HPDE6-E6E7 (cell line): Measurements from ENCODE around the gene EMCN.
"Not testable (repeated sequence)": the region's sequence is repeated elsewhere in the genome, so short reads cannot be mapped to it uniquely, and the experiment has no call there.

Source experiments
- DNase-seq: peaks from one replicate; pipeline ENCODE4 v3.0.0; 2011; ENCODE audit warnings: missing footprints; ENCODE audit errors: extremely low spot score

The EMCN gene

GRCh38 chr4:100380401-100380800 is 137.4 kb downstream of the EMCN start:
- DNase-seq, result not testable (repeated sequence)

GRCh38 chr4:100379583-100380105 is 138.2 kb downstream of the EMCN start:
- DNase-seq, result no peak

- peak; percentile 22 for DNase-seq
Observed at GRCh38 chr4:100372432-100372831, 145.4 kb downstream of the EMCN start.

GRCh38 chr4:100369871-100370270 is 148.0 kb downstream of the EMCN start:
- no peak for DNase-seq

GRCh38 chr4:100367451-100367850 is 150.4 kb downstream of the EMCN start:
- no peak for DNase-seq

GRCh38 chr4:100366213-100366612 is 151.6 kb downstream of the EMCN start:
- DNase-seq, result no peak

GRCh38 chr4:100362366-100362765 is 155.5 kb downstream of the EMCN start:
- DNase-seq, result no peak

- no peak for DNase-seq
Observed at GRCh38 chr4:100361336-100361735, 156.5 kb downstream of the EMCN start.

- DNase-seq, result no peak
Observed at GRCh38 chr4:100360211-100360610, 157.6 kb downstream of the EMCN start.

GRCh38 chr4:100359441-100359840 is 158.4 kb downstream of the EMCN start:
- no peak for DNase-seq

GRCh38 chr4:100357542-100357941 is 160.3 kb downstream of the EMCN start:
- DNase-seq, result no peak

- DNase-seq, result peak; percentile 8
Observed at GRCh38 chr4:100356172-100356571, 161.7 kb downstream of the EMCN start.

- DNase-seq, result not testable (repeated sequence)
Observed at GRCh38 chr4:100352352-100352751, 165.5 kb downstream of the EMCN start.

- peak; percentile 37 for DNase-seq
Observed at GRCh38 chr4:100348473-100348872, 169.3 kb downstream of the EMCN start.

GRCh38 chr4:100347241-100347640 is 170.6 kb downstream of the EMCN start:
- DNase-seq, result no peak

- no peak for DNase-seq
Observed at GRCh38 chr4:100345585-100345984, 172.2 kb downstream of the EMCN start.
